ENCODE measurements around the gene DEGS1. TPM values are rescaled to one million over a fixed set of nuclear protein-coding genes. Genes with fewer than 3 reads are reported as not detected.

DEGS1 gene
- total and polyA plus RNA-seq, 9 donors = 35.7 to 113 (median 47.3) TPM

- Histone ChIP-seq H3K27ac (no peak overlapping the region), H3K27me3 (no peaks in the 10 kb centered on the region), H3K36me3 (no peaks in the 10 kb centered on the region), H3K4me3 (no peak overlapping the region), H3K4me1 (ENCODE audit: insufficient read depth) (peaks cover 3% of the 10 kb centered on the region), H3K9me3 (no peaks in the 10 kb centered on the region)
- DNase-seq = no peak
- 90 to 96% (median 96%) methylated on average over 4 of the region's 4 CpGs for WGBS, 3 donors
- TF ChIP-seq EP300 (IDR thresholded peaks at IDR 0.05) = no peak
- no peak for TF ChIP-seq POLR2A (IDR thresholded peaks at IDR 0.05)
- intact Hi-C loops (cut with DNase I) = no loop called here
Observed at GRCh38 chr1:224169718-224170270, 13.2 kb upstream of the DEGS1 start.

- peaks cover 3% of the 10 kb centered on the region for H3K4me1 ChIP-seq (ENCODE audit: insufficient read depth)
- DNase-seq = no peak
- no peak overlapping the region for H3K27ac ChIP-seq
- no peak overlapping the region for H3K4me3 ChIP-seq
- no peaks in the 10 kb centered on the region for H3K9me3 ChIP-seq
- H3K36me3 ChIP-seq = no peaks in the 10 kb centered on the region
- H3K27me3 ChIP-seq = no peaks in the 10 kb centered on the region
- no peak for TF ChIP-seq POLR2A (IDR thresholded peaks at IDR 0.05)
- intact Hi-C loops (cut with DNase I) = no loop called here
- WGBS, 3 donors = 87 to 94% (median 89%) methylated on average over 4 of the region's 4 CpGs
Observed at GRCh38 chr1:224170343-224170742, 12.7 kb upstream of the DEGS1 start.

- TF ChIP-seq EP300 (IDR thresholded peaks at IDR 0.05) (no peak), POLR2A (IDR thresholded peaks at IDR 0.05) (no peak)
- Histone ChIP-seq H3K27me3 (no peaks in the 10 kb centered on the region), H3K4me1 (ENCODE audit: insufficient read depth) (peaks cover 3% of the 10 kb centered on the region), H3K9me3 (no peaks in the 10 kb centered on the region), H3K36me3 (no peaks in the 10 kb centered on the region), H3K27ac (no peak overlapping the region), H3K4me3 (no peak overlapping the region)
- intact Hi-C loops (cut with DNase I) = no loop called here
- whole genome bisulfite sequencing, 3 donors = 85 to 89% (median 89%) methylated on average over 9 of the region's 9 CpGs
- DNase-seq = no peak
Observed at GRCh38 chr1:224170748-224171478, 12.1 kb upstream of the DEGS1 start.

GRCh38 chr1:224172229-224172628 lies 10.8 kb upstream of the DEGS1 start:
- Histone ChIP-seq H3K27me3 (no peaks in the 10 kb centered on the region), H3K36me3 (no peaks in the 10 kb centered on the region), H3K4me3 (no peak overlapping the region), H3K27ac (no peak overlapping the region), H3K9me3 (no peaks in the 10 kb centered on the region), H3K4me1 (ENCODE audit: insufficient read depth) (peaks cover 3% of the 10 kb centered on the region)
- TF ChIP-seq POLR2A (IDR thresholded peaks at IDR 0.05) = no peak
- no peak for TF ChIP-seq CTCF (IDR thresholded peaks at IDR 0.05)
- TF ChIP-seq EP300 (IDR thresholded peaks at IDR 0.05) = no peak
- WGBS, 3 donors = 85 to 87% (median 85%) methylated on average over 3 of the region's 3 CpGs
- intact Hi-C loops (cut with DNase I) = no loop called here
- DNase-seq = no peak

GRCh38 chr1:224173523-224173922 lies 9.5 kb upstream of the DEGS1 start:
- H3K9me3 ChIP-seq = no peaks in the 10 kb centered on the region
- intact Hi-C loops (cut with DNase I) = no loop called here
- H3K4me1 ChIP-seq (ENCODE audit: insufficient read depth) = peaks cover 2% of the 10 kb centered on the region
- H3K27me3 ChIP-seq = no peaks in the 10 kb centered on the region
- H3K27ac ChIP-seq = no peak overlapping the region
- H3K36me3 ChIP-seq = no peaks in the 10 kb centered on the region
- no peak for TF ChIP-seq EP300 (IDR thresholded peaks at IDR 0.05)
- no peak for TF ChIP-seq CTCF (IDR thresholded peaks at IDR 0.05)
- no peak for TF ChIP-seq POLR2A (IDR thresholded peaks at IDR 0.05)
- WGBS, 3 donors = 65 to 79% (median 66%) methylated on average over 5 of the region's 5 CpGs
- H3K4me3 ChIP-seq = no peak overlapping the region
- DNase-seq = no peak

- Histone ChIP-seq H3K36me3 (no peaks in the 10 kb centered on the region), H3K4me3 (no peak overlapping the region), H3K27me3 (no peaks in the 10 kb centered on the region), H3K4me1 (ENCODE audit: insufficient read depth) (no peaks in the 10 kb centered on the region), H3K9me3 (no peaks in the 10 kb centered on the region), H3K27ac (no peak overlapping the region)
- intact Hi-C loops (cut with DNase I) = no loop called here
- 2 to 10% (median 2%) methylated on average over 21 of the region's 21 CpGs for WGBS, 3 donors
- peak; percentile 23 to 76 (median 43) for DNase-seq
- TF ChIP-seq CTCF (IDR thresholded peaks at IDR 0.05) (no peak), EP300 (IDR thresholded peaks at IDR 0.05) (no peak), POLR2A (IDR thresholded peaks at IDR 0.05) (no peak)
Observed at GRCh38 chr1:224175617-224176016, 7.4 kb upstream of the DEGS1 start.

Data from ovary (tissue), 9 donors.